HG02588 (cell line): ENCODE measurements around the gene P2RX3.

Source experiments
- ATAC-seq: cut with Tn5 transposase; IDR thresholded peaks from one replicate; pipeline ENCODE4 v1.9.1; 2021; ENCODE audit warnings: mild to moderate bottlenecking, moderate library complexity; ENCODE audit not compliant: unreplicated experiment

P2RX3 gene

GRCh38 chr11:57309106-57310059 is 28.8 kb upstream of the P2RX3 start:
- no peak for ATAC-seq

- no peak for ATAC-seq
These were observed 28.1 kb upstream of the P2RX3 start for GRCh38 chr11:57310091-57310490.

GRCh38 chr11:57310630-57311086 is 27.5 kb upstream of the P2RX3 start:
- no peak for ATAC-seq

- ATAC-seq: peak; percentile 97
These were observed 26.8 kb upstream of the P2RX3 start for GRCh38 chr11:57311109-57311936.

- ATAC-seq: no peak
These were observed 25.6 kb upstream of the P2RX3 start for GRCh38 chr11:57312511-57313021.

- no peak for ATAC-seq
These were observed 24.9 kb upstream of the P2RX3 start for GRCh38 chr11:57313071-57313787.

- ATAC-seq: no peak
These were observed 24.4 kb upstream of the P2RX3 start for GRCh38 chr11:57313788-57314135.

- no peak for ATAC-seq
These were observed 23.8 kb upstream of the P2RX3 start for GRCh38 chr11:57314221-57314973.

- ATAC-seq: no peak
These were observed 22.7 kb upstream of the P2RX3 start for GRCh38 chr11:57315491-57315890.

GRCh38 chr11:57316017-57316416 is 22.1 kb upstream of the P2RX3 start:
- ATAC-seq: no peak

GRCh38 chr11:57318178-57318577 is 20.0 kb upstream of the P2RX3 start:
- ATAC-seq: no peak

- no peak for ATAC-seq
These were observed 18.0 kb upstream of the P2RX3 start for GRCh38 chr11:57320067-57320718.

GRCh38 chr11:57320719-57321387 is 17.3 kb upstream of the P2RX3 start:
- ATAC-seq: no peak

GRCh38 chr11:57321388-57322255 is 16.5 kb upstream of the P2RX3 start:
- ATAC-seq: no peak

- no peak for ATAC-seq
These were observed 15.6 kb upstream of the P2RX3 start for GRCh38 chr11:57322256-57323166.

GRCh38 chr11:57323167-57323854 is 14.8 kb upstream of the P2RX3 start:
- ATAC-seq: no peak

- ATAC-seq: no peak
These were observed 14.3 kb upstream of the P2RX3 start for GRCh38 chr11:57323855-57324153.
